Endodermal cell (in vitro differentiated cells): ENCODE results near the gene CC2D2A. TPM values are rescaled to one million over a fixed set of nuclear protein-coding genes. Genes with fewer than 3 reads are reported as not detected.

Experiments
- DNase-seq: peaks from one replicate; pipeline ENCODE4 v3.0.0-alpha.2; 2017
- H3K27ac ChIP-seq: 2 replicates; pipeline ENCODE4 v1.5.1; 2013; ENCODE audit warnings: mild to moderate bottlenecking, low read depth, low read length, moderate library complexity
- H3K27me3 ChIP-seq: 2 replicates; pipeline ENCODE4 v1.6.1; 2013; ENCODE audit warnings: mild to moderate bottlenecking, low read length, moderate library complexity; ENCODE audit not compliant: insufficient read depth, control insufficient read depth, poor library complexity, severe bottlenecking
- H3K36me3 ChIP-seq: 2 replicates; pipeline ENCODE4 v1.7.0; 2013; ENCODE audit warnings: mild to moderate bottlenecking, low read length, moderate library complexity; ENCODE audit not compliant: control insufficient read depth, insufficient read depth
- H3K4me1 ChIP-seq: one replicate; pipeline ENCODE4 v1.7.0; 2013; ENCODE audit warnings: low read length; ENCODE audit not compliant: control insufficient read depth, insufficient read depth
- H3K4me3 ChIP-seq: 2 replicates; pipeline ENCODE4 v1.5.1; 2013; ENCODE audit warnings: mild to moderate bottlenecking, low read length, moderate library complexity
- H3K9ac ChIP-seq: 2 replicates; pipeline ENCODE4 v1.6.1; 2013; ENCODE audit warnings: mild to moderate bottlenecking, low read length, moderate library complexity; ENCODE audit not compliant: poor library complexity, severe bottlenecking; ENCODE audit errors: extremely low read depth
- H3K9me3 ChIP-seq: 2 replicates; pipeline ENCODE4 v1.6.1; 2013; ENCODE audit warnings: mild to moderate bottlenecking, low read length, moderate library complexity; ENCODE audit not compliant: control insufficient read depth
- H3K27ac Mint-ChIP-seq: 2 replicates; pipeline ENCODE4 v1.8.0; 2020; ENCODE audit warnings: mixed read lengths
- H3K27me3 Mint-ChIP-seq: 2 replicates; pipeline ENCODE4 v1.8.0; 2021; ENCODE audit warnings: mild to moderate bottlenecking, mixed read lengths; ENCODE audit not compliant: insufficient read depth
- H3K36me3 Mint-ChIP-seq: 2 replicates; pipeline ENCODE4 v1.8.0; 2020; ENCODE audit warnings: low read depth, mixed read lengths
- H3K4me1 Mint-ChIP-seq: 2 replicates; pipeline ENCODE4 v1.8.0; 2020; ENCODE audit warnings: mixed read lengths
- H3K4me3 Mint-ChIP-seq: 2 replicates; pipeline ENCODE4 v1.8.0; 2020; ENCODE audit warnings: mild to moderate bottlenecking, moderate library complexity, mixed read lengths
- H3K9me3 Mint-ChIP-seq: 2 replicates; pipeline ENCODE4 v1.8.0; 2020; ENCODE audit warnings: mild to moderate bottlenecking, mixed read lengths
- CTCF ChIP-seq: fragments of 200-600 bp; sonication (generic); conservative IDR thresholded peaks from 2 replicates; pipeline ENCODE4 v1.5.0; 2021; ENCODE audit warnings: antibody characterized with exemption, mild to moderate bottlenecking
- WGBS, 2 experiments: methylation state at CpG; one replicate each; pipeline versions ENCODE4 v1.1.5 to v1.1.7; 2013; ENCODE audit warnings: missing lambda C conversion rate in 2 of 2, mixed read lengths in 1 of 2; ENCODE audit not compliant: insufficient coverage in 1 of 2, insufficient read length in 1 of 2; 5-methylcytosine and 5-hydroxymethylcytosine counted together
- long read RNA-seq, 4 experiments: library from polyadenylated mRNA in 2 of 4; library from RNA in 1 of 4; library from capped mRNA in 1 of 4; stranded (forward) in 3 of 4; unstranded in 1 of 4; transcript quantifications; one replicate each; pipeline ENCODE4 v2.0.0, GENCODE V29; 2020 to 2021; ENCODE audit warnings: inconsistent platforms in 1 of 4
- polyA plus RNA-seq, 2 experiments: library from polyadenylated mRNA; stranded (reverse); fragments of 50-300 nt; gene quantifications; one replicate each; pipeline ENCODE4 v1.2.3, GENCODE V29; 2013
- total RNA-seq, 2 donors: library from RNA; stranded (reverse); fragmentation: NEBNext Ultra II Directional in 1 of 2; extraction: Animal tissue kit (Norgen Biotek cat#: 25700) in 1 of 2; gene quantifications; 2 replicates in 1 of 2; 3 replicates in 1 of 2; pipeline ENCODE4 v1.2.1, GENCODE V29; 2021

Gene CC2D2A
- total RNA-seq = 10 to 100 TPM; 12.3 to 25.2 TPM
- polyA plus RNA-seq (2013, experiment 1 of 2) = 19.0 TPM
- polyA plus RNA-seq (2013, experiment 2 of 2) = 16.7 TPM
- long read RNA-seq, experiment 1, partial matches to known transcripts = 0 of 1 reads
- long read RNA-seq, experiment 1, other reads (novel, unspliced or antisense) = 0 of 1 reads
- long read RNA-seq, experiment 2, partial matches to known transcripts = 8 of 17 reads
- long read RNA-seq, experiment 2, other reads (novel, unspliced or antisense) = 6 of 17 reads
- long read RNA-seq, experiment 3, partial matches to known transcripts = 22 of 48 reads
- long read RNA-seq, experiment 3, other reads (novel, unspliced or antisense) = 19 of 48 reads
- long read RNA-seq, experiment 4, partial matches to known transcripts = 3 of 8 reads
- long read RNA-seq, experiment 4, other reads (novel, unspliced or antisense) = 1 of 8 reads

- no peaks in the 10 kb centered on the region for H3K36me3 ChIP-seq
Measured at GRCh38 chr4:15469402-15470127, at the start of gene CC2D2A. Gene CC2D2A (plus strand): TSS chr4:15469882. CDS start chr4:15475933, 6,051 bp downstream.

GRCh38 chr4:15420642-15421041 is 49.0 kb upstream of the CC2D2A start:
- H3K27me3 ChIP-seq = no peaks in the 10 kb centered on the region
- DNase-seq = no peak
- H3K9me3 ChIP-seq = no peaks in the 10 kb centered on the region
- H3K4me1 ChIP-seq = no peaks in the 10 kb centered on the region
- Mint-ChIP-seq H3K36me3 (no peaks in the 10 kb centered on the region), H3K4me1 (peaks cover 3% of the 10 kb centered on the region), H3K4me3 (no peak overlapping the region), H3K27ac (no peak overlapping the region), H3K9me3 (no peaks in the 10 kb centered on the region), H3K27me3 (no peaks in the 10 kb centered on the region)
- no peak overlapping the region for H3K4me3 ChIP-seq
- H3K27ac ChIP-seq = no peak overlapping the region
- no peak overlapping the region for H3K9ac ChIP-seq
- no peak for TF ChIP-seq CTCF
- no peaks in the 10 kb centered on the region for H3K36me3 ChIP-seq
- 72% methylated on average over 2 of the region's 2 CpGs; no CpG with 5 or more reads in 1 of the 2 experiments for WGBS, 2 experiments

More at GRCh38 chr4:15469402-15470127, at the start of gene CC2D2A:
- TF ChIP-seq CTCF = no peak
- DNase-seq = peak; percentile 70
- WGBS, 2 experiments = 30 to 31% methylated on average over 11 to 14 of the region's 14 CpGs
- H3K9me3 ChIP-seq = no peaks in the 10 kb centered on the region
- peaks cover 5% of the 10 kb centered on the region for H3K4me1 ChIP-seq
- H3K4me1 Mint-ChIP-seq = peaks cover 32% of the 10 kb centered on the region
- peak within 1 kb of the TSS; percentile 94 for H3K27ac Mint-ChIP-seq
- peak within 1 kb of the TSS; percentile 21 for H3K9ac ChIP-seq
- H3K27me3 Mint-ChIP-seq = no peaks in the 10 kb centered on the region
- H3K36me3 Mint-ChIP-seq = no peaks in the 10 kb centered on the region
- peak within 1 kb of the TSS; percentile 74 for H3K4me3 Mint-ChIP-seq
- peak within 1 kb of the TSS; percentile 82 for H3K4me3 ChIP-seq
- no peaks in the 10 kb centered on the region for H3K27me3 ChIP-seq
- H3K27ac ChIP-seq = no peak within 1 kb of the TSS
- H3K9me3 Mint-ChIP-seq = no peaks in the 10 kb centered on the region

- Histone ChIP-seq H3K36me3 (no peaks in the 10 kb centered on the region), H3K9me3 (no peaks in the 10 kb centered on the region), H3K9ac (no peak overlapping the region), H3K4me3 (no peak overlapping the region), H3K4me1 (no peaks in the 10 kb centered on the region), H3K27me3 (no peaks in the 10 kb centered on the region), H3K27ac (no peak overlapping the region)
- Mint-ChIP-seq H3K27me3 (no peaks in the 10 kb centered on the region), H3K27ac (no peak overlapping the region), H3K4me1 (peaks cover 3% of the 10 kb centered on the region), H3K36me3 (no peaks in the 10 kb centered on the region), H3K4me3 (no peak overlapping the region), H3K9me3 (no peaks in the 10 kb centered on the region)
- 91 to 97% methylated on average over 5 of the region's 5 CpGs for WGBS, 2 experiments
- TF ChIP-seq CTCF = no peak
- no peak for DNase-seq
Measured at GRCh38 chr4:15423285-15423711, 46.4 kb upstream of the CC2D2A start.
